HepG2 (cell line): ENCODE results near the gene MRPL38. TPM values are rescaled to one million over a fixed set of nuclear protein-coding genes. Genes with fewer than 3 reads are reported as not detected.

ENCODE experiments used
- ETS1 ChIP-seq: sonication (generic); formaldehyde crosslinking; IDR thresholded peaks from 2 replicates; pipeline ENCODE4 v1.4.0; 2020; ENCODE audit warnings: missing genetic modification reagents
- KLF12 ChIP-seq: sonication (generic); formaldehyde crosslinking; IDR thresholded peaks from 2 replicates; pipeline ENCODE4 v1.4.0; 2020; ENCODE audit warnings: missing genetic modification reagents, borderline replicate concordance
- MYNN ChIP-seq: sonication (generic); formaldehyde crosslinking; IDR thresholded peaks from 2 replicates; pipeline ENCODE4 v1.4.0; 2020; ENCODE audit warnings: mild to moderate bottlenecking, low read depth, missing genetic modification reagents
- NRL ChIP-seq: sonication (generic); formaldehyde crosslinking; IDR thresholded peaks from 2 replicates; pipeline ENCODE4 v1.5.0; 2020; ENCODE audit warnings: missing genetic modification reagents, mild to moderate bottlenecking, moderate library complexity, borderline replicate concordance
- SKIL ChIP-seq: sonication (generic); formaldehyde crosslinking; IDR thresholded peaks from 2 replicates; pipeline ENCODE4 v1.8.0; 2022; ENCODE audit warnings: missing genetic modification reagents, mild to moderate bottlenecking, moderate library complexity, borderline replicate concordance
- TCF7 ChIP-seq: sonication (generic); IDR thresholded peaks from 2 replicates; pipeline ENCODE4 v1.6.1; 2016; ENCODE audit warnings: antibody characterized with exemption, low read depth
- ZBTB14 ChIP-seq: sonication (generic); formaldehyde crosslinking; IDR thresholded peaks from 2 replicates; pipeline ENCODE4 v1.4.0; 2020; ENCODE audit warnings: missing genetic modification reagents
- ZHX2 ChIP-seq, 2 experiments: sonication (generic) in 1 of 2; formaldehyde crosslinking in 1 of 2; IDR thresholded peaks; 2 replicates each; pipeline versions ENCODE4 v1.6.1 to v1.9.0; 2014 to 2022; ENCODE audit warnings: antibody characterized with exemption in 1 of 2, borderline replicate concordance in 1 of 2, inconsistent platforms in 1 of 2, low read depth in 1 of 2, missing genetic modification reagents in 1 of 2
- ZNF337 ChIP-seq: sonication (generic); formaldehyde crosslinking; IDR thresholded peaks from 2 replicates; pipeline ENCODE4 v1.5.1; 2020; ENCODE audit warnings: missing genetic modification reagents, low read depth, mild to moderate bottlenecking, borderline replicate concordance
- ZSCAN29 ChIP-seq: sonication (generic); formaldehyde crosslinking; conservative IDR thresholded peaks from 2 replicates; pipeline ENCODE4 v1.4.0; 2020; ENCODE audit warnings: mild to moderate bottlenecking, missing genetic modification reagents
- polyA plus RNA-seq, 8 experiments: library from polyadenylated mRNA; depleted of rRNA in 3 of 8; stranded (reverse) in 7 of 8; unstranded in 1 of 8; fragments of >200 nt; fragmentation: Illumina TruSeq in 4 of 8; extraction: Trizol in 4 of 8; gene quantifications; 2 replicates each; pipeline versions ENCODE4 v1.2.1 to v1.2.3, GENCODE V29; 2011 to 2016; ENCODE audit warnings: low read depth in 4 of 8, missing spikeins in 1 of 8, mixed read lengths in 1 of 8; ENCODE audit not compliant: insufficient read depth in 1 of 8
- total RNA-seq, 5 experiments: library from RNA; depleted of rRNA; stranded (reverse); fragments of >200 nt; fragmentation: Illumina TruSeq; extraction: Trizol; gene quantifications; 2 replicates each; pipeline ENCODE4 v1.2.3, GENCODE V29; 2016; ENCODE audit warnings: low read depth in 1 of 5
- TF ChIP-seq, protein P1 (sequence below): sonication (generic); formaldehyde crosslinking; IDR thresholded peaks from 2 replicates; pipeline ENCODE4 v1.5.0; 2020; ENCODE audit warnings: mild to moderate bottlenecking, missing genetic modification reagents, moderate library complexity
- TF ChIP-seq, protein P2 (sequence below), 2 experiments: sonication (generic) in 1 of 2; formaldehyde crosslinking in 1 of 2; IDR thresholded peaks; 2 replicates each; pipeline versions ENCODE4 v1.4.0 to v1.6.1; 2018 to 2020; ENCODE audit warnings: missing genetic modification reagents in 2 of 2, borderline replicate concordance in 1 of 2, low read depth in 1 of 2, mild to moderate bottlenecking in 1 of 2, missing biosample characterization in 1 of 2

The MRPL38 gene
- total and polyA plus RNA-seq, 2 of the 13 experiments (the other 11 are each of a cell fraction or from before 2014, with no cell fraction given) = 83.7 to 125 TPM

DNA sequence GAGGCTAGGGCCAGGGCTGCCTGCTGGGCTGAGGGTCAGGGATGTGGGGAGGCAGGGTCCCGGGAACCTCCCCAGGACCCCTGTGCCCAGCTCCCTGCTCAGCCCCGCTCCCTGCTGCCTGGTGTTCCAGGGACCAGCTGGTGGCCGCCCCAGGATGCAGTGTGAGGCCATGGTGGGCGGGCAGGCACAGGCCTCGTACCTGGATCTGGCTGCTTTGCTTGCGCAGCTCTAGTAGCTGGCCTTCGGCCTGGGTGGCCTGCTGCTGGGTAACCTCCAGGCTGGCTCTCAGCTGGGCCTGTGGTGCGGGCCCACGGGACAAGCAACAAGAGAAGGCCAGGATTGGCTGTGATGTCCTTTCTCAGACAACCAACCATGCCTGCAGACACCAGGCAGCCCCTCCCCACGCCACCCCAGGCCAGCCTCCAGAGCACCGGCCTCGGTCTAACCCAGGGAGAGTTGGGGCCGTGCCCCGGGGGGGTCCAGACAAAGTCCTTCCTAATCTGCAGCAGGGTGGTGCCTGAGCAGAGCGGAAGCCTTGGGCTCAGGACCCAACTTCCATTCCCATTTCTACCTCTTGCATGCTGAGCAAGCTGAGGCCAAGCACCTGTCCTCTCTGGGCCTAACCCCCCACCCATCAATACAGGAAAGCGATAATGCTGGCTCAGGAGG, 12.0 kb downstream of the MRPL38 start (continued):
- TF ChIP-seq ZNF337 (CRISPR knock-in tag) (no peak), NRL (CRISPR knock-in tag) (peak; percentile 38; the same call in 1 of the 2 replicates), MYNN (CRISPR knock-in tag) (no peak), TCF7 (no peak), ZSCAN29 (CRISPR knock-in tag) (no peak), ZHX2 (IDR thresholded peaks at IDR 0.05; ENCODE audit: low read depth) (no peak), ZHX2 (CRISPR knock-in tag; IDR thresholded peaks at IDR 0.05; ENCODE audit: borderline replicate concordance) (no peak; the same call in 1 of the 2 replicates), SKIL (CRISPR knock-in tag) (peak; percentile 66; the same call in 1 of the 2 replicates), KLF12 (peak; percentile 86), ZBTB14 (0 out of 2 replicates have a peak, but pooled peaks have one; percentile 30), ETS1 (CRISPR knock-in tag) (no peak; the same call in 1 of the 2 replicates)
- TF ChIP-seq, protein P1, sequence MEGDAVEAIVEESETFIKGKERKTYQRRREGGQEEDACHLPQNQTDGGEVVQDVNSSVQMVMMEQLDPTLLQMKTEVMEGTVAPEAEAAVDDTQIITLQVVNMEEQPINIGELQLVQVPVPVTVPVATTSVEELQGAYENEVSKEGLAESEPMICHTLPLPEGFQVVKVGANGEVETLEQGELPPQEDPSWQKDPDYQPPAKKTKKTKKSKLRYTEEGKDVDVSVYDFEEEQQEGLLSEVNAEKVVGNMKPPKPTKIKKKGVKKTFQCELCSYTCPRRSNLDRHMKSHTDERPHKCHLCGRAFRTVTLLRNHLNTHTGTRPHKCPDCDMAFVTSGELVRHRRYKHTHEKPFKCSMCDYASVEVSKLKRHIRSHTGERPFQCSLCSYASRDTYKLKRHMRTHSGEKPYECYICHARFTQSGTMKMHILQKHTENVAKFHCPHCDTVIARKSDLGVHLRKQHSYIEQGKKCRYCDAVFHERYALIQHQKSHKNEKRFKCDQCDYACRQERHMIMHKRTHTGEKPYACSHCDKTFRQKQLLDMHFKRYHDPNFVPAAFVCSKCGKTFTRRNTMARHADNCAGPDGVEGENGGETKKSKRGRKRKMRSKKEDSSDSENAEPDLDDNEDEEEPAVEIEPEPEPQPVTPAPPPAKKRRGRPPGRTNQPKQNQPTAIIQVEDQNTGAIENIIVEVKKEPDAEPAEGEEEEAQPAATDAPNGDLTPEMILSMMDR (CRISPR knock-in tag) = peak; percentile 22
- TF ChIP-seq, protein P2, sequence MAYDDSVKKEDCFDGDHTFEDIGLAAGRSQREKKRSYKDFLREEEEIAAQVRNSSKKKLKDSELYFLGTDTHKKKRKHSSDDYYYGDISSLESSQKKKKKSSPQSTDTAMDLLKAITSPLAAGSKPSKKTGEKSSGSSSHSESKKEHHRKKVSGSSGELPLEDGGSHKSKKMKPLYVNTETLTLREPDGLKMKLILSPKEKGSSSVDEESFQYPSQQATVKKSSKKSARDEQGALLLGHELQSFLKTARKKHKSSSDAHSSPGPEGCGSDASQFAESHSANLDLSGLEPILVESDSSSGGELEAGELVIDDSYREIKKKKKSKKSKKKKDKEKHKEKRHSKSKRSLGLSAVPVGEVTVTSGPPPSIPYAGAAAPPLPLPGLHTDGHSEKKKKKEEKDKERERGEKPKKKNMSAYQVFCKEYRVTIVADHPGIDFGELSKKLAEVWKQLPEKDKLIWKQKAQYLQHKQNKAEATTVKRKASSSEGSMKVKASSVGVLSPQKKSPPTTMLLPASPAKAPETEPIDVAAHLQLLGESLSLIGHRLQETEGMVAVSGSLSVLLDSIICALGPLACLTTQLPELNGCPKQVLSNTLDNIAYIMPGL (CRISPR knock-in tag; IDR thresholded peaks at IDR 0.05; ENCODE audit: borderline replicate concordance in 1 of 2, low read depth in 1 of 2) = peak; percentile 35 to 55; a peak in 2 of 4 replicates
